Measurements from ENCODE around the gene SLC5A2. TPM values are rescaled to one million over a fixed set of nuclear protein-coding genes. Genes with fewer than 3 reads are reported as not detected.

Gene SLC5A2
- total RNA-seq, 2 donors from 2014 or later, result 0.85 TPM; not detected in 1

GRCh38 chr16:31451681-31452351 is 31.1 kb upstream of the SLC5A2 start:
- TF ChIP-seq, protein P1, sequence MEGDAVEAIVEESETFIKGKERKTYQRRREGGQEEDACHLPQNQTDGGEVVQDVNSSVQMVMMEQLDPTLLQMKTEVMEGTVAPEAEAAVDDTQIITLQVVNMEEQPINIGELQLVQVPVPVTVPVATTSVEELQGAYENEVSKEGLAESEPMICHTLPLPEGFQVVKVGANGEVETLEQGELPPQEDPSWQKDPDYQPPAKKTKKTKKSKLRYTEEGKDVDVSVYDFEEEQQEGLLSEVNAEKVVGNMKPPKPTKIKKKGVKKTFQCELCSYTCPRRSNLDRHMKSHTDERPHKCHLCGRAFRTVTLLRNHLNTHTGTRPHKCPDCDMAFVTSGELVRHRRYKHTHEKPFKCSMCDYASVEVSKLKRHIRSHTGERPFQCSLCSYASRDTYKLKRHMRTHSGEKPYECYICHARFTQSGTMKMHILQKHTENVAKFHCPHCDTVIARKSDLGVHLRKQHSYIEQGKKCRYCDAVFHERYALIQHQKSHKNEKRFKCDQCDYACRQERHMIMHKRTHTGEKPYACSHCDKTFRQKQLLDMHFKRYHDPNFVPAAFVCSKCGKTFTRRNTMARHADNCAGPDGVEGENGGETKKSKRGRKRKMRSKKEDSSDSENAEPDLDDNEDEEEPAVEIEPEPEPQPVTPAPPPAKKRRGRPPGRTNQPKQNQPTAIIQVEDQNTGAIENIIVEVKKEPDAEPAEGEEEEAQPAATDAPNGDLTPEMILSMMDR (IDR thresholded peaks at IDR 0.05), result peak; percentile 64
- Histone ChIP-seq H3K9me3 (no peaks in the 10 kb centered on the region), H3K36me3 (no peaks in the 10 kb centered on the region), H3K27me3 (replicated peaks; ENCODE audit: insufficient read depth) (no peaks in the 10 kb centered on the region), H3K4me3 (no peak overlapping the region), H3K4me1 (ENCODE audit: control insufficient read depth in 1 of 2, low read depth in 2 of 2) (peaks cover 45 to 55% of the 10 kb centered on the region in 2 donors), H3K27ac (peak overlapping the region; percentile 79 to 82)
- DNase-seq (ENCODE audit: low spot score), result no peak
- ATAC-seq (ENCODE audit: insufficient number of reproducible peaks, low FRiP score, low read depth), result no peak

DNA sequence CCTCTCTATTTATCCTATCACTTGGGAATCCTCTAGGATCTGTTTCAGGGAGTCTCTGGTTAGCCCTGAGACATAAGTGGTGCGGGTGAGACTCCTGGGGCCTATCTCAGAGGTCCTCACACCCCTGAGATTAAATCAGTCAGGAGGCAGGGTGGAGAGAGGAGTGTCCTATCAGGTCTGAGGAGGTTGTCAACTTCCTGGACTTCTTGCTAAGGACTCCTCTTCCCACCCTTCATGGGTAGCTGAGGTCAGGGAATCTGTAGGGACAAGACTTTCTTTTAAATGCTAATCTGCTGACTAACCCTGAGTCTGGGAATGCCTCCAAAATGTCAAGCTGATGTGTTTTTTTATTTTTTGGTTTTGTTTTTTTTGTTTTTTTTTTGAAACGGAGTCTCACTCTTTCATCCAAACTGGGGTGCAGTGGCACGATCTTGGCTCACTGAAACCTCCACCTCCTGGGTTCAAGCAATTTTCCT is 30.3 kb upstream of the SLC5A2 start:
- Histone ChIP-seq H3K27me3 (replicated peaks; ENCODE audit: insufficient read depth) (no peaks in the 10 kb centered on the region), H3K27ac (peak overlapping the region; percentile 79 to 82), H3K9me3 (no peaks in the 10 kb centered on the region), H3K4me3 (peak overlapping the region; percentile 40), H3K4me1 (ENCODE audit: control insufficient read depth in 1 of 2, low read depth in 2 of 2) (peaks cover 53 to 63% of the 10 kb centered on the region in 2 donors), H3K36me3 (no peaks in the 10 kb centered on the region)
- DNase-seq (ENCODE audit: low spot score) (no peak), ATAC-seq (ENCODE audit: insufficient number of reproducible peaks, low FRiP score, low read depth) (peak; percentile 37)
- TF ChIP-seq, protein P1 (IDR thresholded peaks at IDR 0.05), result no peak

DNA sequence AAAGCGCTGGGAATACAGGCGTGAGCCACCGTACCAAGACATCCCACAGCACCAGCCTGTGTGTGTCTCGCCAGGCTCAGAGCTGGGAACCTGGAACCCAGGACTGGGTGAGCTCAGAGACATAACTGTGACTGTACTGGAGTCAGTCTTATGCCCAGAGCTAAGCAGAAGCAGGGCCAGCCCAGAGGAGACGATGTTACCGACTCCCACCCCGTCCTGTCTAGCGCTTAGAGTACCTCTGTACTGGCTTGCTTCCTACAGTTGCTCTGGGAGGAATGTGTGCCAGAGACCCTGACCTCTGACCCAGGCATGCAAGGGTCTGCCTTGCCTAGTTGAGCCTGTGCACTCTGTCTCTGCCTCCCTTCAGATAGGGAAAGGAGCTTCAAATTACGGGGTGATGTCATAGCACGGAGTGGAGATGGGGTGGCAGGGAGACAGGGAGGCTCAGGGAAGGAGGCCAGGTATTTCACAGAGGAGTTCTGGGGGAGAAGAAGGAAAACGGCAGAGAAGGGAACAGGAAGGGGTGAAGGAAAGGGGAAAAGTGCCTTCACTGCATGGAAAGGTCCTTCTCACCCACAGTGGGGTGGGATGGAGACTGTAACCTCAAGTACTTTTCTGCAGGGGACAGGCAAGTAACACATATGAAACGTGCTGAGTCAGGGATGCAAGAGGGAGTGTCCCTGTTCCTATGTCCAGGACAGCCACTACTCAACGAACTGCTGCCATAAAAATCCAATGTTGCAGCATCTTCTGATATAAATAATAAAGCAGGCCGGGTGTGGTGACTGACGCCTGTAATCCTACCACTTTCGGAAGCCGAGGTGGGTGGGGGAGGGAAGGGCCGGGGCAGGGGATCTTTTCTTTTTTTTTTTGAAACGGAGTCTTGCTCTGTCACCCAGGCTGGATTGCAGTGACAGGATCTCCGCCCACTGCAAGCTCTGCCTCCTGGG is 29.4 kb upstream of the SLC5A2 start:
- ATAC-seq (ENCODE audit: insufficient number of reproducible peaks, low FRiP score, low read depth) (no peak), DNase-seq (ENCODE audit: low spot score) (no peak)
- Histone ChIP-seq H3K36me3 (no peaks in the 10 kb centered on the region), H3K4me3 (peak overlapping the region; percentile 40), H3K4me1 (ENCODE audit: control insufficient read depth in 1 of 2, low read depth in 2 of 2) (peaks cover 56 to 69% of the 10 kb centered on the region in 2 donors), H3K9me3 (no peaks in the 10 kb centered on the region), H3K27me3 (replicated peaks; ENCODE audit: insufficient read depth) (no peaks in the 10 kb centered on the region), H3K27ac (peak overlapping the region; percentile 79 to 82)
- TF ChIP-seq, protein P1 (IDR thresholded peaks at IDR 0.05), result no peak

GRCh38 chr16:31455601-31456314 is 27.2 kb upstream of the SLC5A2 start:
- no peak for DNase-seq (ENCODE audit: low spot score)
- Histone ChIP-seq H3K27ac (no peak overlapping the region), H3K9me3 (no peaks in the 10 kb centered on the region), H3K27me3 (replicated peaks; ENCODE audit: insufficient read depth) (no peaks in the 10 kb centered on the region), H3K36me3 (no peaks in the 10 kb centered on the region), H3K4me3 (no peak overlapping the region), H3K4me1 (ENCODE audit: control insufficient read depth in 1 of 2, low read depth in 2 of 2) (peaks cover 61 to 77% of the 10 kb centered on the region in 2 donors)
- no peak for ATAC-seq (ENCODE audit: insufficient number of reproducible peaks, low FRiP score, low read depth)
- TF ChIP-seq, protein P1 (IDR thresholded peaks at IDR 0.05), result no peak

All from thoracic aorta (tissue), 2 donors.